HCT116 (cell line): ENCODE data around the gene TMEM223.

Experiments
- CEBPB ChIP-seq: IDR thresholded peaks from 2 replicates; pipeline ENCODE4 v1.6.1; 2012; ENCODE audit warnings: low read depth
- CTCF ChIP-seq, 3 experiments: fragments of 200-600 bp in 1 of 3; sonication (generic) in 1 of 3; IDR thresholded peaks in 2 of 3; conservative IDR thresholded peaks in 1 of 3; 2 replicates each; pipeline ENCODE4 v1.5.1; 2012 to 2017; ENCODE audit warnings: low read depth in 2 of 3, low read length in 2 of 3, antibody characterized with exemption in 1 of 3, borderline replicate concordance in 1 of 3, control low read depth in 1 of 3, mild to moderate bottlenecking in 1 of 3, mixed read lengths in 1 of 3, mixed run types in 1 of 3, moderate library complexity in 1 of 3; ENCODE audit not compliant: insufficient read depth in 1 of 3
- EZH2 ChIP-seq: fragments of 200-600 bp; sonication (generic); IDR thresholded peaks from 2 replicates; pipeline ENCODE4 v1.6.1; 2017; ENCODE audit warnings: antibody characterized with exemption, mixed run types
- EZH2phosphoT487 ChIP-seq: fragments of 200-600 bp; IDR thresholded peaks from 2 replicates; pipeline ENCODE4 v1.6.1; 2018; ENCODE audit warnings: antibody characterized with exemption, borderline replicate concordance
- POLR2A ChIP-seq: IDR thresholded peaks from 2 replicates; pipeline ENCODE4 v1.7.0; 2011; ENCODE audit warnings: borderline replicate concordance; ENCODE audit not compliant: insufficient read depth, insufficient read length; ENCODE audit errors: extremely low read depth
- SIN3A ChIP-seq: IDR thresholded peaks from 2 replicates; pipeline ENCODE4 v1.6.1; 2012; ENCODE audit warnings: low read depth

GRCh38 chr11:62771144-62772021 is 20.4 kb downstream of the TMEM223 start, which contains the start of gene TAF6L:
- TF ChIP-seq CTCF (IDR thresholded peaks at IDR 0.05 in 2 of 3, conservative IDR thresholded peaks at IDR 0.05 in 1 of 3; ENCODE audit: borderline replicate concordance in 1 of 3, insufficient read depth in 1 of 3, low read depth in 2 of 3, low read length in 2 of 3), result no peak
- TF ChIP-seq SIN3A, result no peak; the same call in 1 of the 2 replicates
- no peak for TF ChIP-seq EZH2
- TF ChIP-seq POLR2A, result peak; percentile 7
- no peak for TF ChIP-seq EZH2phosphoT487
- no peak for TF ChIP-seq CEBPB
